Caco-2 (cell line): ENCODE measurements around the gene TSEN34. TPM values are rescaled to one million over a fixed set of nuclear protein-coding genes. Genes with fewer than 3 reads are reported as not detected.
"Not testable (repeated sequence)": the region's sequence is repeated elsewhere in the genome, so short reads cannot be mapped to it uniquely, and the experiment has no call there.

Experiments
- BruUV-seq: library from RNA; stranded (reverse); fragments of 400-500 nt; replicated peaks from 2 replicates; lab custom pipeline; 2021; lab: Mats Ljungman, UMichigan
- CTCF ChIA-PET: fragments of 300-600 bp; sonication (Branson Sonifier 250); formaldehyde crosslinking; loops from one replicate; lab custom pipeline; 2022; ENCODE audit warnings: antibody characterized with exemption; lab: Charles Lee
- POLR2A ChIA-PET: fragments of 300-600 bp; sonication (Branson Sonifier 250); formaldehyde crosslinking; loops from one replicate; lab custom pipeline; 2022; ENCODE audit warnings: antibody characterized with exemption; lab: Charles Lee
- DNase-seq, 2 experiments: peaks; one replicate each; pipeline versions ENCODE4 v3.0.0 to v3.0.0-alpha.2; 2020 to 2022
- H3K27me3 ChIP-seq: replicated peaks from 2 replicates; pipeline ENCODE4 v1.6.0; 2011; ENCODE audit warnings: low read length; ENCODE audit not compliant: control insufficient read depth, insufficient read depth
- H3K36me3 ChIP-seq: 2 replicates; pipeline ENCODE4 v1.5.1; 2011; ENCODE audit warnings: low read length; ENCODE audit not compliant: control insufficient read depth, insufficient read depth
- H3K4me1 ChIP-seq: fragments of 250-450 bp; sonication (Bioruptor Pico); 2 replicates; pipeline ENCODE4 v1.5.1; 2020; ENCODE audit warnings: mild to moderate bottlenecking
- H3K4me3 ChIP-seq: 2 replicates; pipeline ENCODE4 v1.5.1; 2011; ENCODE audit warnings: low read depth, mild to moderate bottlenecking, control low read depth, low read length
- H3K9me3 ChIP-seq: fragments of 250-450 bp; sonication (Bioruptor Pico); 2 replicates; pipeline ENCODE4 v1.5.1; 2020; ENCODE audit warnings: mild to moderate bottlenecking, moderate library complexity
- H3K27ac Mint-ChIP-seq: one replicate; pipeline ENCODE4 v1.8.0; 2022; ENCODE audit warnings: mixed read lengths; ENCODE audit not compliant: unreplicated experiment
- H3K27me3 Mint-ChIP-seq: one replicate; pipeline ENCODE4 v1.8.0; 2022; ENCODE audit warnings: mixed read lengths; ENCODE audit not compliant: insufficient read depth, unreplicated experiment
- H3K36me3 Mint-ChIP-seq: one replicate; pipeline ENCODE4 v1.8.0; 2022; ENCODE audit warnings: mild to moderate bottlenecking, mixed read lengths; ENCODE audit not compliant: insufficient read depth, unreplicated experiment
- H3K4me1 Mint-ChIP-seq: one replicate; pipeline ENCODE4 v1.8.0; 2022; ENCODE audit warnings: low read depth, mixed read lengths; ENCODE audit not compliant: unreplicated experiment
- H3K4me3 Mint-ChIP-seq: one replicate; pipeline ENCODE4 v1.8.0; 2022; ENCODE audit warnings: mild to moderate bottlenecking, moderate library complexity, mixed read lengths; ENCODE audit not compliant: unreplicated experiment
- H3K9me3 Mint-ChIP-seq: one replicate; pipeline ENCODE4 v1.8.0; 2022; ENCODE audit warnings: mixed read lengths; ENCODE audit not compliant: unreplicated experiment
- intact Hi-C: fragments of 100-400 bp; cut with micrococcal nuclease; formaldehyde crosslinking; loops from one replicate; pipeline ENCODE4 v1.10.0; 2022; ENCODE audit not compliant: unreplicated experiment
- total RNA-seq: library from RNA; stranded (reverse); gene quantifications from 2 replicates; pipeline ENCODE4 v1.2.3, GENCODE V29; 2022
- TF ChIP-seq, protein P1 (sequence below), 2 experiments: fragments of 200-600 bp in 1 of 2; IDR thresholded peaks; 1 replicate in 1 of 2; 2 replicates in 1 of 2; pipeline versions ENCODE4 v1.5.1 to v1.8.0; 2011 to 2022; ENCODE audit warnings: antibody characterized with exemption in 1 of 2, control low read depth in 1 of 2, inconsistent platforms in 1 of 2, low read depth in 1 of 2, low read length in 1 of 2, mild to moderate bottlenecking in 1 of 2, moderate library complexity in 1 of 2; ENCODE audit not compliant: insufficient read depth in 1 of 2, severe bottlenecking in 1 of 2, unreplicated experiment in 1 of 2

Gene TSEN34
- total RNA-seq, 1 experiment from 2014 or later = 42.6 TPM

DNA sequence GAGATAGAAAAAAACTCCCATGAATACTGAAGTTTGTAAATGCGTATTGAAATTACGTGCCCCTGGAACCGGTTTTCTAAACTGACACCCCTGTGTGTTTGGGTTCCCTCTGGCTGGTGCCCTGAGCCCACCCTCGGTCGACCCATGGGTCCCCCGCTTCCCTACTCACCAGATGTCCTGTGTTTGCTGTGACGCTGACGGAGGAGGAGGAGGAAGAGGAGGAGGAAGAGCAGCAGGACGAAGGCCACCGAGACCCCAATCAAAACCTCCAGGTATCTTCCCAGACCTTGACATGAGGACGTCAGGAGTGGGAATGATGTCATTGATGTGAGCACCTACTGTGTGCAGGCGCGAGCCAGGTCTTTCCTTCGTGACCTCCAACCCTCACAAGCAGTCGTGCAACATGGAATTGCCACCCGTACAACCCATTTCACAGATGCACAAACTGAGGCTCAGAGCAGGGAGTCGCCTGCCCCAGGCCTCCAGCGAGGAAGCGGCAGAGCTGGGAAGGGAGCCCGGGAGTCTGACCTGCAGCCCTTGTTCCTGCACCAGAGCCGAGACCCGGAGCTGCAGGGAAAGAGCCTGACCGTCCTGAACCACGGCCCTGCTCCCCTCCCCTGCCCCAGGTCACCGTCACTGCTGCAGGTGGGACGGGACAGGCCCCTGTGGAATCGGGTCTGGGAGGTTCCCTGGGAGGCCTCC is 28.0 kb downstream of the TSEN34 start:
- Mint-ChIP-seq H3K27me3 (no peaks in the 10 kb centered on the region), H3K9me3 (no peaks in the 10 kb centered on the region), H3K27ac (no peak overlapping the region), H3K36me3 (peaks cover 46% of the 10 kb centered on the region), H3K4me1 (no peaks in the 10 kb centered on the region), H3K4me3 (no peak overlapping the region)
- peak in 1 of 2 experiments; percentile 17 for DNase-seq
- POLR2A ChIA-PET = no interaction called here
- CTCF ChIA-PET = no interaction called here
- no peaks in the 10 kb centered on the region for H3K9me3 ChIP-seq
- intact Hi-C loops = no loop called here
- no peaks in the 10 kb centered on the region for H3K4me1 ChIP-seq
- H3K4me3 ChIP-seq = no peak overlapping the region
- TF ChIP-seq, protein P1, sequence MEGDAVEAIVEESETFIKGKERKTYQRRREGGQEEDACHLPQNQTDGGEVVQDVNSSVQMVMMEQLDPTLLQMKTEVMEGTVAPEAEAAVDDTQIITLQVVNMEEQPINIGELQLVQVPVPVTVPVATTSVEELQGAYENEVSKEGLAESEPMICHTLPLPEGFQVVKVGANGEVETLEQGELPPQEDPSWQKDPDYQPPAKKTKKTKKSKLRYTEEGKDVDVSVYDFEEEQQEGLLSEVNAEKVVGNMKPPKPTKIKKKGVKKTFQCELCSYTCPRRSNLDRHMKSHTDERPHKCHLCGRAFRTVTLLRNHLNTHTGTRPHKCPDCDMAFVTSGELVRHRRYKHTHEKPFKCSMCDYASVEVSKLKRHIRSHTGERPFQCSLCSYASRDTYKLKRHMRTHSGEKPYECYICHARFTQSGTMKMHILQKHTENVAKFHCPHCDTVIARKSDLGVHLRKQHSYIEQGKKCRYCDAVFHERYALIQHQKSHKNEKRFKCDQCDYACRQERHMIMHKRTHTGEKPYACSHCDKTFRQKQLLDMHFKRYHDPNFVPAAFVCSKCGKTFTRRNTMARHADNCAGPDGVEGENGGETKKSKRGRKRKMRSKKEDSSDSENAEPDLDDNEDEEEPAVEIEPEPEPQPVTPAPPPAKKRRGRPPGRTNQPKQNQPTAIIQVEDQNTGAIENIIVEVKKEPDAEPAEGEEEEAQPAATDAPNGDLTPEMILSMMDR (IDR thresholded peaks at IDR 0.05; ENCODE audit: insufficient read depth in 1 of 2, low read depth in 1 of 2, low read length in 1 of 2, severe bottlenecking in 1 of 2, unreplicated experiment in 1 of 2) = no peak
- H3K27me3 ChIP-seq = no peaks in the 10 kb centered on the region
- H3K36me3 ChIP-seq = no peaks in the 10 kb centered on the region
- no TSS peak for BruUV-seq

DNA sequence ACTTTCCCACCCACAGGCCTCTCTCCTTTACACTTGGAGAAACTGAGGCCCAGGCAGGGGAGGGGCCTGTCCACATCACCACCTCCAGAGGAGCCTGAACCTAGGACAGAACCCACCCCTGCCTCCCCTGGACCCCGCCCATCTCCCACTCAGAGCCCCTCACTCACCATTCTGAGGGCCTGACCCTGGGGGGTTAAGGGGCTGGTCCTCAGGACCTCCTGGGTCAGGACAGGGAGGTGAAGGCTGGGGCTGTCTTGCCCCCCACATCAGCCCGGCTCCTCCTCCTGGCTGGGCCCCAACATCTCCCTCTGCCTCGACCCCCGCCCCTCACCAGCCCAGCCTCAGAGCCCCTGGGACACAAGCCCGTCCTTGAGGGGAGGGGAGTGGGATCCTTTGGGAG is 28.6 kb downstream of the TSEN34 start:
- BruUV-seq, H3K36me3 ChIP-seq, H3K4me3 Mint-ChIP-seq, H3K9me3 Mint-ChIP-seq, H3K4me1 ChIP-seq, H3K4me1 Mint-ChIP-seq, CTCF ChIA-PET, intact Hi-C loops, POLR2A ChIA-PET, H3K4me3 ChIP-seq, H3K27me3 Mint-ChIP-seq, H3K9me3 ChIP-seq, H3K27ac Mint-ChIP-seq, H3K27me3 ChIP-seq: not testable (repeated sequence)
- peak in 1 of 2 experiments; percentile 35 for DNase-seq
- H3K36me3 Mint-ChIP-seq = peaks cover 46% of the 10 kb centered on the region

DNA sequence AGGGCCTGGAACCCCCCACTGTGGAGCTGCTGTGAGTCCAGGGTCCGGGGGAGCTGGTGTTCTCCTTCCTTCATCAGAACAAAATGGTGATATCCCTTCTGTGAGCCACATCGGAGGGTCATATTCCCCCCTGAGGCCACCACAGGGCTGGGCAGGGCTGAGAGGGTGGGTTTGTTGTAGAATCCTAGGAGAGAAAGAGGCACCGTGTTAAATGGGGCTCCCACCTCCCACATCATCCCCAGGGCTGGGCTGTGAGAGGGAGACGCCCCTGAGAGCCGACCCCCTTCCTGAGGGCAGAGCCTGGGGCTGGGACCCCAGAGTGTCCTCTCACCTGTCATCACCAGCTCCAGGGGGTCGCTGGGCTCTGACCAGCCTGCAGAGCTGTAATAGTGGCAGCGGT is 30.8 kb downstream of the TSEN34 start:
- H3K36me3 Mint-ChIP-seq = peaks cover 24% of the 10 kb centered on the region
- H3K4me3 ChIP-seq, BruUV-seq, H3K27ac Mint-ChIP-seq, H3K9me3 Mint-ChIP-seq, H3K27me3 ChIP-seq, H3K27me3 Mint-ChIP-seq, intact Hi-C loops, H3K4me1 ChIP-seq, H3K4me1 Mint-ChIP-seq, H3K4me3 Mint-ChIP-seq, POLR2A ChIA-PET, CTCF ChIA-PET, H3K36me3 ChIP-seq, H3K9me3 ChIP-seq: not testable (repeated sequence)
- DNase-seq = peak in 1 of 2 experiments; percentile 32

DNA sequence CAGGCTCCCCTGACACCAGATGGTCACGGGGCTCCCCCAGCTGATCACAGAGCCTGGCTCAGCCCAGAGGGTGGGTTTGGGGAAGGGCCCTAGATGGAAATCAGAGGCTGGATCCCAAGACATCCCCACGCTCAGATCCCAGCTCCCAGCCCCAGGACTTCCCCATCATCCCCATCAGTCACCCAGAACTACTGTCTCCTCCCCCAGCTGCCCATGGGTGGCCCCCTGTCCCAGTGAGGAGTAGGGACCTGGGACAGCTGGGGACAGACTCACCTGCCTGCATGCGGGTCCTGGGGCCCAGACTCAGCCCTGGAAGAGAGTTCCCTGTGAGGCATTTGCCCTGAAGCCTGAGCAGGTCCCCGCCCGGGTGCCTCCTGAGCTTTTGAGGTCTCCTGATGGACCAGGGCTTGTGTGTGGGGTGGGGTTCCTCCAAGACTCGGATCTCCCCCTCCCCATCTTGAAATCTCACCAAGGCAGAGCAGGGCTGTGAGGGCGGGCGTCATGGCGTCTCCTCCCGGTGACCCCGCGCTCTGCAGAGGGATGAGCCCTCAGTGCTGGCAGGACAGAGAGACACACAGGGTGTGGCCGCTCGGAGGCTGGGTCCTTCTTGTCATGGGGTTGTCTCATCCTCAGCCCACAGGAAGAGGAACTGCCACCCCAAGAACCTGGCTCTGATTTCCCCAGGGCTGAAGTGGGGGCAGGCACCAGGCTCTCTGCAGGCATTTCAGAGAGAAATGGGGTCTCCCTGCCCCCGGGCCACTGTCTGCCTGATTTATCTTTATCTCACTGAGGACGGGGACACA is 31.6 kb downstream of the TSEN34 start, which contains the start of gene LILRB3:
LILRB3 (minus strand) TSS at position 534 of the 803 bp plus-strand sequence; CDS start at position 503, 31 bp downstream.
- H3K9me3 ChIP-seq, H3K27me3 ChIP-seq, POLR2A ChIA-PET, H3K4me3 ChIP-seq, H3K4me1 Mint-ChIP-seq, H3K9me3 Mint-ChIP-seq, H3K4me1 ChIP-seq, intact Hi-C loops, H3K27me3 Mint-ChIP-seq, H3K4me3 Mint-ChIP-seq, H3K36me3 ChIP-seq, H3K27ac Mint-ChIP-seq, BruUV-seq: not testable (repeated sequence)
- DNase-seq = peak in 1 of 2 experiments; percentile 48
- peaks cover 21% of the 10 kb centered on the region for H3K36me3 Mint-ChIP-seq
- CTCF ChIA-PET = interaction anchor here (1.0 kb wide), 1 partner anchor 85 kb away, joined by 3 read pairs; the partner anchor contains the start of gene CNOT3

DNA sequence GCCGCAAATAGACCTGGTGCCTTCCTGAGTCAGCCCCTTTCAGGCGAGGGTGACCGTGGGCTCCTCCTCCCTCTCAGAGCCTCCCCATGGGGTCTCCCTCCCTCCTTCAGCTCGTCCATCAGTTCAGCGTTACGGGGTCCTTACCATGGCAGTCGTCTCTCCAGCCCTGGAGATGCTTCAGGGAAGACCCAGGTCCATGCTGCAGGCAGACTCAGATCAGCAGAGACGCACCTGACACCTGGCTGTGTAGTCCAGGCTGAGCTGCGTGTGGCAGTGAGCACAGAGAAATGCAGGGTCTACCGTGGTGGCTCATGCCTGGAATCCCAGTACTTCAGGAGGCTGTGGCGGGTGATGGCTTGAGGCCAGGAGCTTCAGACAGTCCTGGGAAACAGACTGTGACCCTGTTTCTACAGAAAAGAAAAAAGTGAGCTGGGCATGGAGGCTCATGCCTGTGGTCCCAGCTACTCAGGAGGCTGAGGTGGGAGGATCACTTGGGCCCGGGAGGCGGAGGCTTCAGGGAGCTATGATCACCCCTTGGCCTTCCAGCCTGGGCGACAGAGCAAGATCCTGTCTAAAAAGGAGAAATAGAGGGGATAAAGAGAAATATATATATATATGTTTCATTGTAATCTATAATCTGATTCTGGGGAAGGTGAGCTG is 32.3 kb downstream of the TSEN34 start:
- H3K9me3 Mint-ChIP-seq, POLR2A ChIA-PET, H3K4me1 ChIP-seq, intact Hi-C loops, H3K4me3 ChIP-seq, H3K36me3 ChIP-seq, H3K27me3 Mint-ChIP-seq, H3K9me3 ChIP-seq, H3K4me3 Mint-ChIP-seq, H3K27me3 ChIP-seq, H3K4me1 Mint-ChIP-seq, H3K27ac Mint-ChIP-seq, BruUV-seq: not testable (repeated sequence)
- DNase-seq = peak in 1 of 2 experiments; percentile 34
- H3K36me3 Mint-ChIP-seq = peaks cover 20% of the 10 kb centered on the region
- CTCF ChIA-PET = interaction anchor here (0.6 to 1.0 kb wide), 2 partner anchors 36 to 86 kb away, joined by 3 to 6 read pairs; partner anchors contain the start of gene CNOT3
